Activated CD4-positive, alpha-beta memory T cell treated with anti-CD3 and anti-CD28 coated beads, Interleukin-2, amount 10 ng/mL, durations not matched to agents 7 days and 5 days (primary cell): ENCODE results near the gene PDE4B. TPM values are rescaled to one million over a fixed set of nuclear protein-coding genes. Genes with fewer than 3 reads are reported as not detected.

ENCODE experiments used
- CTCF ChIA-PET: fragments of 350-600 bp; sonication (Branson Sonifier 250); formaldehyde crosslinking; loops from one replicate; lab custom pipeline; 2021; ENCODE audit warnings: antibody characterized with exemption, inconsistent platforms; lab: Charles Lee
- POLR2A ChIA-PET: fragments of 350-600 bp; sonication (Branson Sonifier 250); formaldehyde crosslinking; loops from one replicate; lab custom pipeline; 2021; ENCODE audit warnings: antibody characterized with exemption; lab: Charles Lee
- DNase-seq: peaks from one replicate; pipeline ENCODE4 v3.0.0-alpha.2; 2020
- H3K27ac Mint-ChIP-seq: one replicate; pipeline ENCODE4 v1.8.0; 2021; ENCODE audit warnings: mild to moderate bottlenecking, mixed read lengths
- H3K27me3 Mint-ChIP-seq: one replicate; pipeline ENCODE4 v1.8.0; 2021; ENCODE audit warnings: mixed read lengths
- H3K36me3 Mint-ChIP-seq: one replicate; pipeline ENCODE4 v1.8.0; 2021; ENCODE audit warnings: low read depth, mixed read lengths
- H3K4me1 Mint-ChIP-seq: one replicate; pipeline ENCODE4 v1.8.0; 2021; ENCODE audit warnings: mixed read lengths
- H3K4me3 Mint-ChIP-seq: one replicate; pipeline ENCODE4 v1.8.0; 2021; ENCODE audit warnings: mild to moderate bottlenecking, mixed read lengths
- H3K9me3 Mint-ChIP-seq: one replicate; pipeline ENCODE4 v1.8.0; 2021; ENCODE audit warnings: mixed read lengths
- total RNA-seq, 2 experiments: library from RNA; stranded (reverse); gene quantifications; one replicate each; pipeline ENCODE4 v1.2.3, GENCODE V29; 2021

PDE4B gene
- total RNA-seq, 2 experiments from 2014 or later: 46.8 to 48.0 TPM

GRCh38 chr1:66359269-66359668 is 566.6 kb downstream of the PDE4B start:
- ChIA-PET POLR2A (interaction anchor here (1.3 to 1.9 kb wide), 3 partner anchors 17 to 114 kb away, joined by 3 to 6 read pairs (median 5); no protein-coding TSS in a partner anchor), CTCF (interaction anchor here (1.1 to 1.9 kb wide), 3 partner anchors 9 to 27 kb away, joined by 3 to 8 read pairs (median 5); no protein-coding TSS in a partner anchor)
- Mint-ChIP-seq H3K27ac (peak overlapping the region; percentile 58), H3K27me3 (no peaks in the 10 kb centered on the region), H3K4me3 (no peak overlapping the region), H3K36me3 (peaks cover 87% of the 10 kb centered on the region), H3K4me1 (peaks cover 82% of the 10 kb centered on the region), H3K9me3 (no peaks in the 10 kb centered on the region)
- no peak for DNase-seq

- ChIA-PET CTCF (interaction anchor here (1.1 to 3.7 kb wide), 6 partner anchors 9 to 108 kb away, joined by 3 to 18 read pairs (median 7); no protein-coding TSS in a partner anchor), POLR2A (interaction anchor here (0.8 to 2.3 kb wide), 7 partner anchors 9 to 115 kb away, joined by 3 to 11 read pairs (median 5); no protein-coding TSS in a partner anchor)
- Mint-ChIP-seq H3K4me3 (no peak overlapping the region), H3K4me1 (peaks cover 82% of the 10 kb centered on the region), H3K27me3 (no peaks in the 10 kb centered on the region), H3K36me3 (peaks cover 87% of the 10 kb centered on the region), H3K9me3 (no peaks in the 10 kb centered on the region), H3K27ac (no peak overlapping the region)
- DNase-seq: no peak
Measured at GRCh38 chr1:66359815-66360214, 567.1 kb downstream of the PDE4B start.

GRCh38 chr1:66360285-66360724 is 567.6 kb downstream of the PDE4B start:
- no peak for DNase-seq
- H3K36me3 Mint-ChIP-seq: peaks cover 89% of the 10 kb centered on the region
- H3K4me3 Mint-ChIP-seq: no peak overlapping the region
- H3K9me3 Mint-ChIP-seq: no peaks in the 10 kb centered on the region
- peaks cover 85% of the 10 kb centered on the region for H3K4me1 Mint-ChIP-seq
- POLR2A ChIA-PET: interaction anchor here (0.8 to 2.3 kb wide), 6 partner anchors 10 to 115 kb away, joined by 3 to 11 read pairs (median 4); no protein-coding TSS in a partner anchor
- CTCF ChIA-PET: interaction anchor here (0.7 to 3.7 kb wide), 10 partner anchors 10 to 113 kb away, joined by 3 to 18 read pairs (median 5); no protein-coding TSS in a partner anchor
- no peaks in the 10 kb centered on the region for H3K27me3 Mint-ChIP-seq
- H3K27ac Mint-ChIP-seq: no peak overlapping the region

- H3K4me1 Mint-ChIP-seq: peaks cover 80% of the 10 kb centered on the region
- ChIA-PET CTCF (interaction anchor here (0.5 to 2.2 kb wide), 4 partner anchors 15 to 72 kb away, joined by 3 to 11 read pairs (median 3); no protein-coding TSS in a partner anchor), POLR2A (interaction anchor here (0.8 to 2.7 kb wide), 5 partner anchors 12 to 120 kb away, joined by 3 to 15 read pairs (median 6); no protein-coding TSS in a partner anchor)
- no peak overlapping the region for H3K4me3 Mint-ChIP-seq
- no peaks in the 10 kb centered on the region for H3K27me3 Mint-ChIP-seq
- H3K9me3 Mint-ChIP-seq: no peaks in the 10 kb centered on the region
- peaks cover 88% of the 10 kb centered on the region for H3K36me3 Mint-ChIP-seq
- DNase-seq: no peak
- peak overlapping the region; percentile 21 for H3K27ac Mint-ChIP-seq
Measured at GRCh38 chr1:66364578-66365391, 572.1 kb downstream of the PDE4B start.

- Mint-ChIP-seq H3K27me3 (no peaks in the 10 kb centered on the region), H3K4me1 (peaks cover 78% of the 10 kb centered on the region), H3K36me3 (peaks cover 86% of the 10 kb centered on the region), H3K9me3 (no peaks in the 10 kb centered on the region), H3K4me3 (no peak overlapping the region), H3K27ac (no peak overlapping the region)
- no peak for DNase-seq
- ChIA-PET CTCF (interaction anchor here (1.0 to 2.2 kb wide), 4 partner anchors 16 to 80 kb away, joined by 3 to 11 read pairs (median 4); no protein-coding TSS in a partner anchor), POLR2A (interaction anchor here (1.1 to 3.0 kb wide), 7 partner anchors 11 to 108 kb away, joined by 3 to 22 read pairs (median 6); no protein-coding TSS in a partner anchor)
Measured at GRCh38 chr1:66365635-66366034, 572.9 kb downstream of the PDE4B start.

GRCh38 chr1:66366634-66367033 is 573.9 kb downstream of the PDE4B start:
- no peaks in the 10 kb centered on the region for H3K27me3 Mint-ChIP-seq
- no peak for DNase-seq
- H3K9me3 Mint-ChIP-seq: no peaks in the 10 kb centered on the region
- ChIA-PET CTCF (interaction anchor here (1.0 to 1.5 kb wide), 3 partner anchors 14 to 79 kb away, joined by 3 to 6 read pairs (median 3); no protein-coding TSS in a partner anchor), POLR2A (interaction anchor here (0.7 to 3.0 kb wide), 10 partner anchors 10 to 91 kb away, joined by 3 to 22 read pairs (median 4); no protein-coding TSS in a partner anchor)
- H3K4me3 Mint-ChIP-seq: no peak overlapping the region
- H3K4me1 Mint-ChIP-seq: peaks cover 80% of the 10 kb centered on the region
- peaks cover 89% of the 10 kb centered on the region for H3K36me3 Mint-ChIP-seq
- peak overlapping the region; percentile 79 for H3K27ac Mint-ChIP-seq

GRCh38 chr1:66367369-66367768 is 574.7 kb downstream of the PDE4B start:
- Mint-ChIP-seq H3K27me3 (no peaks in the 10 kb centered on the region), H3K9me3 (no peaks in the 10 kb centered on the region), H3K27ac (peak overlapping the region; percentile 79), H3K36me3 (peaks cover 89% of the 10 kb centered on the region), H3K4me3 (no peak overlapping the region), H3K4me1 (peaks cover 80% of the 10 kb centered on the region)
- POLR2A ChIA-PET: interaction anchor here (0.6 to 6.6 kb wide), 11 partner anchors 9 to 120 kb away, joined by 3 to 44 read pairs (median 4); no protein-coding TSS in a partner anchor
- DNase-seq: no peak
- CTCF ChIA-PET: interaction anchor here (1.1 to 2.6 kb wide), 6 partner anchors 15 to 82 kb away, joined by 3 to 9 read pairs (median 3); no protein-coding TSS in a partner anchor

- ChIA-PET POLR2A (interaction anchor here (0.6 to 6.6 kb wide), 3 partner anchors 17 to 121 kb away, joined by 3 to 44 read pairs (median 22); no protein-coding TSS in a partner anchor), CTCF (interaction anchor here (1.2 to 2.6 kb wide), 4 partner anchors 18 to 81 kb away, joined by 3 to 9 read pairs (median 3); no protein-coding TSS in a partner anchor)
- Mint-ChIP-seq H3K4me1 (peaks cover 82% of the 10 kb centered on the region), H3K4me3 (no peak overlapping the region), H3K9me3 (no peaks in the 10 kb centered on the region), H3K27me3 (no peaks in the 10 kb centered on the region), H3K36me3 (peaks cover 89% of the 10 kb centered on the region), H3K27ac (no peak overlapping the region)
- DNase-seq: no peak
Measured at GRCh38 chr1:66368261-66368660, 575.6 kb downstream of the PDE4B start.

- no peak overlapping the region for H3K4me3 Mint-ChIP-seq
- ChIA-PET CTCF (interaction anchor here (1.1 to 3.9 kb wide), 3 partner anchors 66 to 75 kb away, joined by 3 to 16 read pairs (median 10); no protein-coding TSS in a partner anchor), POLR2A (interaction anchor here (0.6 to 6.6 kb wide), 14 partner anchors 9 to 1303 kb away, joined by 3 to 44 read pairs (median 4); no protein-coding TSS in a partner anchor)
- H3K36me3 Mint-ChIP-seq: peaks cover 78% of the 10 kb centered on the region
- H3K9me3 Mint-ChIP-seq: no peaks in the 10 kb centered on the region
- H3K27ac Mint-ChIP-seq: peak overlapping the region; percentile 74
- DNase-seq: no peak
- H3K27me3 Mint-ChIP-seq: no peaks in the 10 kb centered on the region
- H3K4me1 Mint-ChIP-seq: peaks cover 86% of the 10 kb centered on the region
Measured at GRCh38 chr1:66370462-66370971, 577.8 kb downstream of the PDE4B start.

GRCh38 chr1:66371233-66372005 is 578.7 kb downstream of the PDE4B start:
- Mint-ChIP-seq H3K4me3 (peak overlapping the region; percentile 4), H3K4me1 (peaks cover 85% of the 10 kb centered on the region), H3K27ac (peak overlapping the region; percentile 87), H3K9me3 (no peaks in the 10 kb centered on the region), H3K27me3 (no peaks in the 10 kb centered on the region), H3K36me3 (peaks cover 69% of the 10 kb centered on the region)
- CTCF ChIA-PET: interaction anchor here (2.4 to 3.9 kb wide), 2 partner anchors 65 to 74 kb away, joined by 10 to 16 read pairs; no protein-coding TSS in a partner anchor
- POLR2A ChIA-PET: interaction anchor here (1.2 to 6.6 kb wide), 7 partner anchors 10 to 73 kb away, joined by 4 to 44 read pairs (median 6); no protein-coding TSS in a partner anchor
- DNase-seq: peak; percentile 34

- POLR2A ChIA-PET: interaction anchor here (0.7 to 6.6 kb wide), 6 partner anchors 21 to 90 kb away, joined by 3 to 44 read pairs (median 4); no protein-coding TSS in a partner anchor
- Mint-ChIP-seq H3K36me3 (peaks cover 58% of the 10 kb centered on the region), H3K27me3 (no peaks in the 10 kb centered on the region), H3K4me1 (peaks cover 73% of the 10 kb centered on the region), H3K4me3 (peak overlapping the region; percentile 28), H3K9me3 (no peaks in the 10 kb centered on the region), H3K27ac (peak overlapping the region; percentile 87)
- peak; percentile 21 for DNase-seq
- CTCF ChIA-PET: interaction anchor here (1.3 to 3.9 kb wide), 3 partner anchors 28 to 74 kb away, joined by 3 to 10 read pairs (median 5); no protein-coding TSS in a partner anchor
Measured at GRCh38 chr1:66372522-66373101, 579.9 kb downstream of the PDE4B start.
